Left lobe of liver (tissue), 2 donors: ENCODE results near the gene CYP2F1. TPM values are rescaled to one million over a fixed set of nuclear protein-coding genes. Genes with fewer than 3 reads are reported as not detected.

Source experiments
- ATAC-seq: fragments of 200-7000 bp; cut with Tn5 transposase; one replicate; pipeline ENCODE4 v1.9.1; 2020; ENCODE audit warnings: mild to moderate bottlenecking, moderate library complexity
- DNase-seq: peaks from one replicate; pipeline ENCODE4 v3.0.0-alpha.2; 2020; ENCODE audit warnings: low spot score
- total RNA-seq: library from RNA; stranded (reverse); gene quantifications from one replicate; pipeline ENCODE4 v1.2.1, GENCODE V29; 2021
- donor health status: DM: no; HTN: no; CAD: no; lungs with moderate emphysema.
- donor health status: DM: no; HTN: yes; CAD: no.

CYP2F1 gene
- total RNA-seq, 1 donor from 2014 or later, result not detected

DNA sequence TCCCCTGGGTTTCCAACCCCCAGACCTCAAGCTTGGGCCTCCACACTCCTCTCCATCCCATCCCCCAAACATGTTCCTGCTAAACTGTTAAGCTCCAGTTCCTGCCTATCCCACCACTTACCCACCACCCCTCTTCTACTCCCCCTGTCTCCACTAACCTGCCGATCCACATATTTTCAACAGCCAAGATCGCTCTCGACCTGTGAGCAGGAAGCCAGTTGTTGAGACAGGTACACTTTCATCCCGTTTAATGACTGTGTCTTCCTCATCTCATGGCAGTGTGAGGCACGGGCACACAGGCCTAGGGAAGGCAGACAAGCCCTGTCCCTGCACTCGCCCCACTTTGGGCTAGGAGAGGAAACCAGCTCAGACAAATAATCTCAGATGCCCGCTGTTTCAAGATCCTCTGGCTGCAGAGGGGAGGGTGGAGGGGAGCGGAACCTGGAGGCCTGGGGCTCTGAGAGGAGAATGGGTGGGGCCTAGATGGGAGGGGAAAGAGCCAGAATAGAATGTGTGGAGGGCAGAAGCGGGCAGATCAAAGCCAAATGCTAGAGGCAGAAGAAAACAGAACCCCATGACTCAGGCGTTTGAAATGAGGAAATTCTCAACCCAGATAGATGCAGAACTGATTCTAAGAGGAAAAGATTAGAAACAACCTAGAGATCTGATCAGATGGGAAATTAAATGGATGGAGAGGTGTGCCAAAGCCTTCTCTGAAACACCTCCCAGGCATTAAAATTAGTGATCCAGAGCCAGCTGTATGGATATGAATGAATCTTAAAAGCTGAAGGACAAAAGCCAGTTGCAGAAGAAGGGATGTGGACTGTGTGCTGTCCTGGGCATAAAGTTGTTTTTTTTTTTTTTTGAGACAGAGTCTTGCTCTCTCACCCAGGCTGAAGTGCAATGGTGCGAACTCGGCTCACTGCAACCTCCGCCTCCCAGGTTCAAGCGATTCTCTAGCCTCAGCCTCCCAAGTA, 61.9 kb downstream of the CYP2F1 start:
- no peak for DNase-seq
- ATAC-seq, result peak; percentile 44

Other genes starting within 250 kb of the CYP2F1 start
- gene CYP2A7, start 232.2 kb upstream of the CYP2F1 start, total RNA-seq, result 485 TPM
- gene CYP2B6, start 123.2 kb upstream of the CYP2F1 start, total RNA-seq, result 801 TPM
- 1.4 TPM for gene CYP2A13, start 26.0 kb upstream of the CYP2F1 start, total RNA-seq
- 2.1 TPM for gene CYP2S1, start 78.8 kb downstream of the CYP2F1 start, total RNA-seq
- gene AXL, start 104.8 kb downstream of the CYP2F1 start, total RNA-seq, result 10.1 TPM
- gene HNRNPUL1, start 149.9 kb downstream of the CYP2F1 start, total RNA-seq, result 62.4 TPM
- 9.0 TPM for gene CCDC97, start 195.7 kb downstream of the CYP2F1 start, total RNA-seq
- 7.9 TPM for gene TGFB1, start 239.5 kb downstream of the CYP2F1 start, total RNA-seq
- 2.1 TPM for gene B9D2, start 249.7 kb downstream of the CYP2F1 start, total RNA-seq